OCI-LY7 (cell line): ENCODE data around the gene PCDH1. TPM values are rescaled to one million over a fixed set of nuclear protein-coding genes. Genes with fewer than 3 reads are reported as not detected.

Experiments used
- BruUV-seq: library from RNA; stranded (reverse); fragments of 400-500 nt; replicated peaks from 2 replicates; lab custom pipeline; 2021; lab: Mats Ljungman, UMichigan
- CTCF ChIA-PET: fragments of 300-600 bp; sonication (Branson Sonifier 250); formaldehyde crosslinking; loops from one replicate; lab custom pipeline; 2022; ENCODE audit warnings: antibody characterized with exemption; ENCODE audit not compliant: unreplicated experiment; lab: Charles Lee
- POLR2A ChIA-PET: fragments of 300-600 bp; sonication (Branson Sonifier 250); formaldehyde crosslinking; loops from one replicate; lab custom pipeline; 2022; ENCODE audit warnings: antibody characterized with exemption; lab: Charles Lee
- DNase-seq: peaks from one replicate; pipeline ENCODE4 v3.0.0-alpha.2; 2015; ENCODE audit warnings: low spot score
- H2AFZ ChIP-seq: fragments of 200-600 bp; sonication (generic), shearing (Covaris generic); 2 replicates; pipeline ENCODE4 v1.6.1; 2014; ENCODE audit warnings: mild to moderate bottlenecking, antibody characterized with exemption, low read length, moderate library complexity
- H3K27ac ChIP-seq: fragments of 200-600 bp; sonication (generic); 2 replicates; pipeline ENCODE4 v1.5.1; 2014; ENCODE audit warnings: mixed run types, low read depth, mild to moderate bottlenecking, moderate library complexity, low read length, inconsistent platforms; ENCODE audit not compliant: poor library complexity, severe bottlenecking
- H3K36me3 ChIP-seq: fragments of 200-600 bp; sonication (generic); 2 replicates; pipeline ENCODE4 v1.6.1; 2014; ENCODE audit warnings: mild to moderate bottlenecking, antibody characterized with exemption, low read length, moderate library complexity, mixed read lengths; ENCODE audit not compliant: insufficient read depth
- H3K4me1 ChIP-seq: fragments of 200-600 bp; sonication (generic); 2 replicates; pipeline ENCODE4 v1.5.1; 2014; ENCODE audit warnings: mild to moderate bottlenecking, low read length; ENCODE audit not compliant: insufficient read depth, poor library complexity, severe bottlenecking
- H3K4me2 ChIP-seq: fragments of 200-600 bp; sonication (generic); 2 replicates; pipeline ENCODE4 v1.6.1; 2014; ENCODE audit warnings: mild to moderate bottlenecking, low read length
- H3K4me3 ChIP-seq: fragments of 200-600 bp; sonication (generic); 2 replicates; pipeline ENCODE4 v1.5.1; 2014; ENCODE audit warnings: mild to moderate bottlenecking, low read depth, low read length; ENCODE audit not compliant: poor library complexity, severe bottlenecking
- H3K79me2 ChIP-seq: fragments of 200-600 bp; sonication (generic); 2 replicates; pipeline ENCODE4 v1.6.1; 2016; ENCODE audit warnings: low read depth, mild to moderate bottlenecking, low read length, moderate library complexity, mixed read lengths; ENCODE audit not compliant: insufficient read depth
- H3K9me2 ChIP-seq: fragments of 200-600 bp; sonication (generic); 2 replicates; pipeline ENCODE4 v1.6.1; 2016; ENCODE audit warnings: mild to moderate bottlenecking, low read length, mixed read lengths; ENCODE audit not compliant: insufficient read depth
- H3K9me3 ChIP-seq: fragments of 200-600 bp; sonication (generic); 2 replicates; pipeline ENCODE4 v1.6.1; 2014; ENCODE audit warnings: mild to moderate bottlenecking, mixed run types, low read length, mixed read lengths
- H4K20me1 ChIP-seq: fragments of 200-600 bp; sonication (generic); 2 replicates; pipeline ENCODE4 v1.6.1; 2014; ENCODE audit warnings: mild to moderate bottlenecking, antibody characterized with exemption, low read length, moderate library complexity, mixed read lengths; ENCODE audit not compliant: insufficient read depth
- CTCF ChIP-seq: fragments of 200-600 bp; sonication (generic); conservative IDR thresholded peaks from 2 replicates; pipeline ENCODE4 v1.5.1; 2014; ENCODE audit warnings: mild to moderate bottlenecking, antibody characterized with exemption, low read length, moderate library complexity, mixed read lengths
- EZH2phosphoT487 ChIP-seq: fragments of 200-600 bp; sonication (generic); IDR thresholded peaks from 2 replicates; pipeline ENCODE4 v1.6.1; 2018; ENCODE audit warnings: low read depth, borderline replicate concordance, mild to moderate bottlenecking, mixed run types, antibody characterized with exemption, low read length, moderate library complexity, mixed read lengths
- intact Hi-C: fragments of 100-400 bp; cut with micrococcal nuclease; formaldehyde crosslinking; loops from one replicate; pipeline ENCODE4 v1.10.0; 2022; ENCODE audit not compliant: unreplicated experiment
- total RNA-seq, 2 experiments: library from RNA; depleted of rRNA in 1 of 2; stranded (reverse); fragments of >200 nt in 1 of 2; shearing (Covaris generic) in 1 of 2; gene quantifications; 2 replicates each; pipeline ENCODE4 v1.2.3, GENCODE V29; 2014 to 2022

Gene PCDH1
- total RNA-seq, 2 experiments from 2014 or later, result not detected

DNA sequence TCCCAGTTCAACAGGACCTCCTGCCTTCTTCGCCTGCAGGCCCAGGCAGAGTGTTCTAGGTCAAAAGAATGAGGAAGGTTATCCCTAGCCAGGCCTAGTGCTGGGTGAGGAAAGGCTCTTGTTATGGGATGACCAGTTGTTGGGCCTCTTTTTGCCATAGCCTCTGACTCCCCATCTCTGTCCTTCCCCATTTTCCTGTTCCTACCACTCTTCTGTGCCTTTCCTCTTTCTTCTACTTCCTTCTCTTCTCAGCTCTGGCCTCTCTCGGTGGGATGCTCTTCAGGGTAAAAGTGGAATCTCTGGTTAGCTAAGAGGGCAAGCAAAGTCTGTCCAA, 1.2 kb upstream of the PCDH1 start:
- intact Hi-C loops, result loop anchor here (1.0 to 5.0 kb wide), 6 partner anchors 42 to 214 kb away; no protein-coding TSS in a partner anchor
- Histone ChIP-seq H3K36me3 (no peaks in the 10 kb centered on the region), H3K4me3 (no peak overlapping the region), H3K27ac (no peak overlapping the region), H4K20me1 (no peaks in the 10 kb centered on the region), H3K4me1 (peaks cover 10% of the 10 kb centered on the region), H3K9me3 (no peaks in the 10 kb centered on the region), H3K4me2 (no peak overlapping the region), H3K9me2 (no peaks in the 10 kb centered on the region), H2AFZ (no peak overlapping the region), H3K79me2 (no peaks in the 10 kb centered on the region)
- POLR2A ChIA-PET, result interaction anchor here (1.2 kb wide), 1 partner anchor 12 kb away, joined by 4 read pairs; no protein-coding TSS in a partner anchor
- CTCF ChIA-PET, result interaction anchor here (0.6 to 1.8 kb wide), 4 partner anchors 37 to 1022 kb away, joined by 3 to 4 read pairs (median 3); no protein-coding TSS in a partner anchor
- DNase-seq, result no peak
- TF ChIP-seq CTCF, result peak; percentile 35
- no peak for TF ChIP-seq EZH2phosphoT487
- no TSS peak for BruUV-seq

GRCh38 chr5:141878711-141879425, 658 bp upstream of the PCDH1 start:
- peak overlapping the region; percentile 39; the same call in 1 of the 2 replicates for H3K4me2 ChIP-seq
- peak; percentile 89 for DNase-seq
- H3K27ac ChIP-seq, result no peak overlapping the region
- POLR2A ChIA-PET, result interaction anchor here (1.2 kb wide), 1 partner anchor 12 kb away, joined by 4 read pairs; no protein-coding TSS in a partner anchor
- no peaks in the 10 kb centered on the region for H3K36me3 ChIP-seq
- TF ChIP-seq EZH2phosphoT487 (no peak), CTCF (peak; percentile 97)
- no peak overlapping the region for H3K4me3 ChIP-seq
- H2AFZ ChIP-seq, result no peak overlapping the region
- H3K9me3 ChIP-seq, result no peaks in the 10 kb centered on the region
- H3K9me2 ChIP-seq, result no peaks in the 10 kb centered on the region
- intact Hi-C loops, result loop anchor here (1.0 to 5.0 kb wide), 6 partner anchors 42 to 214 kb away; no protein-coding TSS in a partner anchor
- H3K4me1 ChIP-seq, result peaks cover 10% of the 10 kb centered on the region
- no peaks in the 10 kb centered on the region for H4K20me1 ChIP-seq
- H3K79me2 ChIP-seq, result no peaks in the 10 kb centered on the region
- no TSS peak for BruUV-seq
- CTCF ChIA-PET, result interaction anchor here (0.6 to 1.3 kb wide), 4 partner anchors 37 to 1023 kb away, joined by 3 to 4 read pairs (median 3); no protein-coding TSS in a partner anchor
